HT1080 (cell line): ENCODE data around the gene NUCB1. TPM values are rescaled to one million over a fixed set of nuclear protein-coding genes. Genes with fewer than 3 reads are reported as not detected.
"Not testable (repeated sequence)": the region's sequence is repeated elsewhere in the genome, so short reads cannot be mapped to it uniquely, and the experiment has no call there.

Experiments used
- DNase-seq: peaks from one replicate; pipeline ENCODE4 v3.0.0-alpha.2; 2015; ENCODE audit warnings: low read depth
- total RNA-seq: library from RNA; depleted of rRNA; stranded (reverse); fragments of >200 nt; shearing (Covaris generic); gene quantifications from 2 replicates; pipeline ENCODE4 v1.2.3, GENCODE V29; 2014

Gene NUCB1
- total RNA-seq, 1 experiment from 2014 or later = 146 TPM

GRCh38 chr19:48874303-48875135 is 25.6 kb upstream of the NUCB1 start:
- peak; percentile 95 for DNase-seq

- peak; percentile 58 for DNase-seq
Measured at GRCh38 chr19:48876043-48876981, 23.8 kb upstream of the NUCB1 start.

DNA sequence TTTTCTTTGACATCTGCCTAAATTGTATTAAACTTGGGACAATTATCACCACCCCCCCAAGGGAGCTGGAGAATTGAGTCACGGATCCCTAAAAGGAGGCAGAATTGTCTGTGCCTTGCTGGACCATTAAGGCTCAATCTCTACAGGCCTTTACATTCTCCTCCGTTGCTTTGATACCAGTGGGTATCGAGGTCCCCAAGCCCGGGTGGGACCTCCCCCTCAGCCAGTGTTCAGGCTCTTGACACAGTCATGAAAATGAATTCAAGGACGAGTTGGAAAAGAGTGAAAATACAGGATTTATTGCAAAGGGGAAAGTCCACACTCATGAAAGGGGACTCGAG is 22.3 kb upstream of the NUCB1 start:
- DNase-seq = no peak

GRCh38 chr19:48878196-48879024 is 21.7 kb upstream of the NUCB1 start:
- DNase-seq = no peak

GRCh38 chr19:48879025-48879637 is 21.0 kb upstream of the NUCB1 start:
- DNase-seq = no peak

DNA sequence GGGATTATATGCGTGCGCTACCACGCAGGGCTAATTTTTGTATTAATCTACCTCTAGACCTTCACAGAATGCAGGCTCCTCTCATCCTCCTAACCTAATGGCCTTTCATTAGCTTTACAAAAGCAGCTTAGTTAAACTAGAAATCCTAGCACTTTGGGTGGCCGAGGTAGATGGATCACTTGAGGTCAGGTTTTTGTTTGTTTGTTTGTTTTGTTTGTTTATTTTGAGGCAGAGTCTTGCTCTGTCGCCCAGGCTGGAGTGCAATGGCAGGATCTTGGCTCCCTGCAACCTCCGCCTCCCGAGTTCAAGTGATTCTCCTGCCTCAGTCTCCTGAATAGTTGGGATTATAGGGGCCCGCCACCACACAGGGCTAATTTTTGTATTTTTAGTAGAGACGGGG is 20.4 kb upstream of the NUCB1 start:
- DNase-seq = not testable (repeated sequence)

- no peak for DNase-seq
Measured at GRCh38 chr19:48881741-48882657, 18.1 kb upstream of the NUCB1 start.

DNA sequence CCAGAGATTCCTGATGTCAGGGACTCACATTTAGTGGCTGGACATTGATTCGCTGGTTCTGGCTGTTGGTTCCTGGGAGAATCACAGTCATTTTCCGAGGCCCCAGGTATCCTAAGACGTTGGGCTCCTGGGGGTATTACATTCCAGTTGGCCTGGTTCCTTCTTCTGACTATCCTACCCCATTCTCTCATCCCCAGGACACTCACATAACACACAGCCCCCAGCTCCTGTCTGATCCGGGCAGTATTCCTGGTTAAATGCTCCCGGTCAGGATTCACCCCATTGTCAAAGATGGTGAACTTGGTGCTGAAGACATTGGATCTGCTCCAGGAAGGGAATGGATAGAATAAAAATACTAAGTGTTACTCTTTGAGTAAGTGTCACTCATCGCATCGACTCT is 16.4 kb upstream of the NUCB1 start:
- DNase-seq = no peak

DNA sequence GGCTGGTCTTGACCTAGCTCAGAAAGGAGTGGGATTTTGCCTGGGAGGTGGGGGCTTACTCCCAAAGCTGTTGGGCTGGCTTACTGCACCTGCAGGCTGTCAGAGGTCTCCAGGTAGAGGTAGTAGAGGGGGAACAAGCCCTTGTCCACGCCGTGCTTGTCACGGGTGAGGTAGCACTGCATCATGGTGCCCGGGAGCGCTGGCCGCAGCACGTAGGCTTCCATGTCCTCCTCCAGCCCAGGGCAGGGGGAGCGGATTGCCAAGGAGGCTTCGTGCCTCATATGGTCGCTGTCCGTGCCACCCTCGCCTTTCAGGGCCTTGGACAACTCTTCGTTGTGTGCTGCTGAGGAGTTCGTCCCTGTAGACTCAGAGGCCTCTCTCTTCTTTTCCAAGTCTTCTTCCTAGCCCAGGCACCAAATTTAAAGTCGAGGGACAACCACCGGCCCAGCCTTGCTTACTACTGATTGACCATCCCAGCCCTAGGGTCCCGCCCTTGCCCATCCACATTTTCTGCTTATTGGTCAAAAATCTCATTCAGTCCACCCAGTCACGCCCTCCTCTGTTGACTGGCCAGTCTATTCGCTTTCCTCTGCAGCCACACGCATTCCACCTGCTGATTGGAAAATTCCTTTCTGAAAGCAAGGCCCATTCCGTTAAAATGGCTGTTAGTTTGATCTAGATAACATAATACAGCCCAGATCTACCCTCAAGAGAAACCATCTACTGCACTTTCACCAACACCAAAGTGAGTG is 12.1 kb upstream of the NUCB1 start:
- no peak for DNase-seq

DNA sequence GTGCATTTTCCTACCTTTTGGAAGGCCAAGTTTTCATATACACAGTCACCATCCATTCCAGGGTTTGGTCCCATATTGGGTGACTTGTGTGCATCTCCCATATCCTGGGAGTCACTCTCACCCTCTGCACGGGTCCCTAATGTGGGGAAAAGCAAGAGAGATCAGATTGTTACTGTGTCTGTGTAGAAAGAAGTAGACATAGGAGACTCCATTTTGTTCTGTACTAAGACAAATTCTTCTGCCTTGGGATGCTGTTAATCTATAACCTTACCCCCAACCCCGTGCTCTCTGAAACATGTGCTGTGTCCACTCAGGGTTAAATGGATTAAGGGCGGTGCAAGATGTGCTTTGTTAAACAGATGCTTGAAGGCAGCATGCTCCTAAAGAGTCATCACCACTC is 10.6 kb upstream of the NUCB1 start:
- DNase-seq = not testable (repeated sequence)

DNA sequence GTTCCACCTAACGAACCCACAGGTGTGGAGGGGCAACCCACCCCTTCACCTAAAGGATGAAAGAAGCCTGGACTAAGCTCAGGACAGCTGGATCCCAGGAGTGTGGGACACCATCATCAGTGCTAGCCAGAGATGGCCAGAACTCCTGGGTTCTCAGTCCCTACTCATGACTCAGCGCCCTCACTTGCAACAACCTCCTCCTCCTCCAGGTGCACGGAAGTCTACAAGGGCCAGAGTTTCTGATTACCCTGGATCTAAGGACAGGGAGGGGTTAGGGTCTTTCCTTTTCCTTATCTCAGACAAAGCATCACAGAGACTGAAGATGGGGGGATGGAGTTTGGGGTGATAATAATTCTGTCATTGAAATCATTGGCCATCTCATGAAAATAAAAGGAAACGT is 9.6 kb upstream of the NUCB1 start:
- DNase-seq = no peak

- no peak for DNase-seq
Measured at GRCh38 chr19:48895226-48895625, 4.9 kb upstream of the NUCB1 start.

DNA sequence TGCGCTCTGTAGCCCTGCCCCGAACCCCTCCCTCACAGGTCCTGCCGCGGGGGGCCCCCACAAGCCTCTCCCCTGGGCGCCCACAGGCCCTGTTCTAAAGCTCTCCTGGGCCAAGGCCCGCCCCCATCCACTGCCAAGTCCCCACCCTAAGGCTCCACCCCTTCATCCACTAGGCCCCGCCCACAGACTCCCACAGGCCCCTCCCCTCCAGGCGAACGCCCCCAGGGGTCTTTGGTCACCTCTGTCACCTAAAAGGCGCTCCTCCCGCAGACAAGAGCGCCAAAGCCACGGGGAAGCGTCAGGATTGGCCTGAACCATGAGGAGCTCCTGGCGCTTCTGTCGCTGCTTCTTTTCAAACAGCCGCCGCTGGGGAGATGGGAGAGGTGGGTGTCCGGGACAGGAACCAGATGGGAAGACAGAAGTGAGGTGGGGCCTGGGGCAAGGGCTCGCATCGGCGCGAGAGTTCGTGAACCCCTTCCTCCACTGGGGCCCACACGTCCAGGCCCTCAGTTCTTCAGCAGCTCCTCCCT is 3.9 kb upstream of the NUCB1 start:
- no peak for DNase-seq

DNA sequence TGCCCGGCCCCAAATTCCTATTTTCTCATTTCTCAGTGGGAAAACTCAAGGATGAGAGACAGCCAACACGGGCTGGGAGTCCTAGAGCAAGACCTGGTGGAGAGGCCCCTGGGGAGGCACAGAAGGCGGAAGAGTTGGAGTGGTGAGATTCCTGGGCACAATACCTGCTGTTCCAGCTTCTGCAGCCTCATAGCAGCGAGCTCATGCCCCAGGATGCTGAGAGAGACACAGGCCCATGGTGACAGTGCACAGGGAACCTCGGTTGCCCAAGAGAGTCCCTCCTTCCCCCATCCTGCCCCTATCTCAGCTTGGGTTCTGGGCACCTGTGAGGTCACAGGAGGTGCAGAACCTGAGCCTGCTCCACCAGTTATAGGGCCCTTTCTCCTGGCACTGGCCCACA is 2.9 kb upstream of the NUCB1 start:
- no peak for DNase-seq

DNA sequence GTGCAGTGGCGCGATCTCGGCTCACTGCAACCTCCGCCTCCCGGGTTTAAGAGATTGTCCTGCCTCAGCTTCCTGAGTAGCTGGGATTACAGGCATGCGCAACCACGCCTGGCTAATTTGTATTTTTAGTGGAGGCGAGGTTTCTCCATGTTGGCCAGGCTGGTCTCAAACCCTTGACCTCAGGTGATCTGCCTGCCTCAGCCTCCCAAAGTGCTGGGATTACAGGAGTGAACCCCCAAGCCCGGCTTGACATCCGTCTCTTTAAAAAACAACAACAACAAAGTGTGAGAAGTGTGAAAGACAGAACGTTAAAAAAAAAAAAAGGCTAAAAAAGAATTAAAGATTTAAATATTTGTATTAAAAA is 744 bp upstream of the NUCB1 start:
- DNase-seq = not testable (repeated sequence)

DNA sequence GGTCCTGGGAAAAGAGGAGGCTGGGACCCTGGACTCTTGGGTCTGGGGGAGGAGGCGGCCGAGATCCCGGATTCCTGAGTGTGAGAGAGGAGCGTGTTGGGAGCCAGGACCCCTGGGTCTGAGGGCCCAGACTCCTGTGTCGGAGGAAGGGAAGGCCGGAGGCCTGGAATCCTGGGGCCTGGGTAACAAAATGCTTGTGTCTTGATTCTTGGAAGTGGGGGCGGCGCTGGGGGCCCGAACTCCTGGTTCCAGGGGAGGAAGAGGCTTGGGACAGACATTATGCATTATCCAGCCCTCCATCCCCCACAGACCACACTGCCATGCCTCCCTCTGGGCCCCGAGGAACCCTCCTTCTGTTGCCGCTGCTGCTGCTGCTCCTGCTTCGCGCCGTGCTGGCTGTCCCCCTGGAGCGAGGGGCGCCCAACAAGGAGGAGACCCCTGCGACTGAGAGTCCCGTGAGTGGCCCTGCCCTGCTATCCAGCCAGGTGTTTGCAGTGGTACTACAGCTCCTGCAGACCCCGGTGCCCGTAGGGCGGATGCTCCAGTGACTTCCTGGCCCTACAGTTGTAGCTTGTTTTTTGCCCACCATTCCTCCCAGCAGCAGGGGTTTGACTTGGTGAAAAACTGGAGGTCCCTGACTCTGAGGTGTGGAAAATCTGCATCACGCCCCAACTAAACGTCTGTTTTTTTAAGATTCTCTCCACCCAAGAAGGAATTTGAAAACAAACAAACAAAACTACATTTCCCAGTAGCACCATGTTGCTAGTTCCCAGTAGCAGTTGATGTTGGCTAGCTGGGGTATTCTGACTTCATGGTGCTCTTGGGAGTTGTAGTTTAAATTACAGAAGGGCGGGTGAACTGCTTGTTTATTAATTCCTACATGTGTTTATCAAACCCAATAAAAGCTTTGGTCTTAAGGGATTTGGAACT is 630 bp downstream of the NUCB1 start:
- DNase-seq = peak; percentile 50

GRCh38 chr19:48902291-48902690 is 2.2 kb downstream of the NUCB1 start:
- DNase-seq = not testable (repeated sequence)

- not testable (repeated sequence) for DNase-seq
Measured at GRCh38 chr19:48903788-48904187, 3.7 kb downstream of the NUCB1 start.
